ENCODE measurements around the gene ETV6.

Gene ETV6

DNA sequence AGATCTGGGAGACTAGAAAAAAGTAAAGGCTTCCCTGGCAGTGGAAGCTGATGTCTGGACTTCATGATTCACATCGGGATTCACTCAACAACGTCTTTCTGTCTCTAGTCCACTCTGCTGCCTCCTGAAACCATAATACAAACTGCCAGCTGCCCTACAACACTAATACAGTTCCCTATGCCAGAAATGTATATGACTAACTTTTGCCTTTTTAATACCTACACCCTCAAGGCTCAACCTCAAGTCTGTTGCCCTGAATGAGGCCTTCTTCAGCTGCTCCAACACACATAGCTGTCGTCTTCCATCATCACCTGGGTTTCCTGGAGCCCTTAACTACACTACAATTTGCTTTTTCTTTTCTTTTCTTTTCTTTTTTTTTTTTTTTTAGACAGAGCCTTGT, 238.6 kb downstream of the ETV6 start:
- Histone ChIP-seq H3K36me3 (ENCODE audit: control insufficient read depth, insufficient read depth, low read length) (peaks cover 15% of the 10 kb centered on the region), H3K4me3 (ENCODE audit: low read depth, low read length) (no peak overlapping the region), H3K27ac (ENCODE audit: low read depth, low read length) (no peak overlapping the region), H3K9ac (ENCODE audit: low read length) (no peak overlapping the region), H3K4me1 (ENCODE audit: control insufficient read depth, insufficient read depth, low read length) (peaks cover 19% of the 10 kb centered on the region; the same call in 1 of the 2 replicates), H3K27me3 (ENCODE audit: control insufficient read depth, insufficient read depth, low read length) (no peaks in the 10 kb centered on the region), H3K9me3 (ENCODE audit: control insufficient read depth, insufficient read depth, low read depth, low read length) (no peaks in the 10 kb centered on the region)

DNA sequence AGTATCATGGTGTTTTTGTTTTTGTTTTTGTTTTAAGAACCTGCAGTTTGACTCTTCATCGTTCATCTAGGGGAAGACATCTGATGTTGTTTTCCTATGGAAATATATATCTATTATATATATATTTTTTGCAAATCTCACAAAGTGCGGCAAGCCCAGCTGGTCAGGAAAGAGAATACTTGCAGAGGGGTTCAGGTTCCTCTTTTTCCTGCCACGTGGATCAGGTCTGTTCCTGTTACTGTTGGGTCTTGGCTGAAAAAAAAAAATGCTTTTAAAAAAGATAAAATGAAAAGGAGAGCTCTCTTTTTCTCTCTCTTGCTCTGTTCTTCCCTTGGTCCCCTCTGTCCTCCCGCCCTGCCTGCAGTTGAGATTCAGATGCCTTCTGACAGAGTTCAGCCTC, 241.9 kb downstream of the ETV6 start:
- H3K27me3 ChIP-seq (ENCODE audit: control insufficient read depth, insufficient read depth, low read length) = no peaks in the 10 kb centered on the region
- no peak overlapping the region for H3K27ac ChIP-seq (ENCODE audit: low read depth, low read length)
- H3K9ac ChIP-seq (ENCODE audit: low read length) = no peak overlapping the region
- peaks cover 15% of the 10 kb centered on the region for H3K36me3 ChIP-seq (ENCODE audit: control insufficient read depth, insufficient read depth, low read length)
- no peak overlapping the region for H3K4me3 ChIP-seq (ENCODE audit: low read depth, low read length)
- no peaks in the 10 kb centered on the region for H3K4me1 ChIP-seq (ENCODE audit: control insufficient read depth, insufficient read depth, low read length)
- no peaks in the 10 kb centered on the region for H3K9me3 ChIP-seq (ENCODE audit: control insufficient read depth, insufficient read depth, low read depth, low read length)

DNA sequence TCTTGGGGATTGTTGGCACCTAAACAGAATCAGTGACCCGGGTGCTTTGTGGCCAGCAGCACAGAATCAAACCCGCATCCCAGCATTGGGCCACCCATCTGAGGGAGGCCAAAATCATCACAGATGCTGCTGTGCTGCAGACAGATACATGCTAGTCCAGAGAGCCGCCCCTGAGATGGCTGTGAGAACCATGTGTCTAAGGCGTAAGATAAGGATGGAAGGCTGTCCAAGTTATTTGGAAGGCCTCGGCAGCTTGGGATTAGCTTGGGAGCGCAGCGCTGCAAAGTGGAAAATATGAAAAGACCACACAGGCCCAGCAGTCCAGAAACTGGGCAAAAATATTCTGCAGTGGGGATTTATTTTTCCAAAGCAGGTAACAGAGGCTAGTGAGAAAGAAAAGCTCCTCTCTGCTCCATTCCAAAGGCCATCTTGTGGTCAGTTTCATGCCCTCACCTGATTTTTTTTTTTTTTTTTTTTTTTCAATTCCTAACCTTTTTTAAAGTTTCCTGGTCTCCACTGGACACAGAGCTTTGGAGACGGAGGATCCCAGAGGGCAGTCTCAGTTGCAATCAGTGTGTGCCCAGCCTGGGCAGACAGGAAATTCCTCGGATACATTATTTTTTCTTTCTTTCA, 242.4 kb downstream of the ETV6 start:
- no peak overlapping the region for H3K27ac ChIP-seq (ENCODE audit: low read depth, low read length)
- H3K9ac ChIP-seq (ENCODE audit: low read length) = no peak overlapping the region
- H3K4me3 ChIP-seq (ENCODE audit: low read depth, low read length) = no peak overlapping the region
- H3K27me3 ChIP-seq (ENCODE audit: control insufficient read depth, insufficient read depth, low read length) = no peaks in the 10 kb centered on the region
- no peaks in the 10 kb centered on the region for H3K4me1 ChIP-seq (ENCODE audit: control insufficient read depth, insufficient read depth, low read length)
- H3K9me3 ChIP-seq (ENCODE audit: control insufficient read depth, insufficient read depth, low read depth, low read length) = no peaks in the 10 kb centered on the region
- peaks cover 15% of the 10 kb centered on the region for H3K36me3 ChIP-seq (ENCODE audit: control insufficient read depth, insufficient read depth, low read length)

DNA sequence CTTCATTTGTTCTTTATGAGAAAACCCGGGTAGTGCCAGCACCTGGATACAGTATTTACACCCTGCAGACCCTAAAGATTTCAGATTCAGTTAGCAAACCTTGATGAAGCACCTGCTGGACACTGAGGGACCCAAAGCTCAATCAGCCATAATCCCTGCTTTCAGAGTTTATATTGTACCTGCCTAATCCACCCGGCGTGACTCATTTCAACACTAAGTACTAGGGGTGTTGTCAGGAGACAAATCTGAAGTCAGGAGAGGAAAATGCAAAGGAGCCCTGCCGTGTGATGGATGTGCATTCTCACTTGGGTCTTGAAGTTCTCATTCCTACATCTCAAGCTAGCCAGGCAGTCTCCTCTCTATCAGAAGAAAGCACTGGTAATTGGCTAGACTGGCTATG, 244.5 kb downstream of the ETV6 start:
- Histone ChIP-seq H3K9me3 (ENCODE audit: control insufficient read depth, insufficient read depth, low read depth, low read length) (no peaks in the 10 kb centered on the region), H3K27me3 (ENCODE audit: control insufficient read depth, insufficient read depth, low read length) (no peaks in the 10 kb centered on the region), H3K4me3 (ENCODE audit: low read depth, low read length) (no peak overlapping the region), H3K36me3 (ENCODE audit: control insufficient read depth, insufficient read depth, low read length) (peaks cover 10% of the 10 kb centered on the region), H3K27ac (ENCODE audit: low read depth, low read length) (no peak overlapping the region), H3K4me1 (ENCODE audit: control insufficient read depth, insufficient read depth, low read length) (no peaks in the 10 kb centered on the region), H3K9ac (ENCODE audit: low read length) (no peak overlapping the region)

DNA sequence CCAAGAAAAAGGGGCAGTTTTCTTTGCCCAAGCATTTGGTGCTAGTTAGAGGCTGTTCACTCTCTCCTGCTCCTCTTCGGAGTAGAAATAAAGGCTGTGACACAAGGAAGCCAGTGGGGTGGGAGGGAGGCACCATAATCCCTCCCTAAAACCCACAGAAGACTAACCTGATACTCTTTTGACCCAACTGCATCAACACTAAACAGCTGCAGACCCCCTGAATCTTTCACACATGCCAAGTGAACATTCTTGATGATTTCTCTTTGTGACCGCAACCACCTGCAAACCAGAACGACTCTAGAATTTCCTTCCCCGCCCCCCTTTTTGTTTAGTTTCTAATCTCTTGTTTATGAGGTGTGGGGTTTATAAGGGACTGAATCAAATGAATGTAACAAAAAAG, 245.4 kb downstream of the ETV6 start:
- no peak overlapping the region for H3K4me3 ChIP-seq (ENCODE audit: low read depth, low read length)
- H3K36me3 ChIP-seq (ENCODE audit: control insufficient read depth, insufficient read depth, low read length) = peaks cover 10% of the 10 kb centered on the region
- no peaks in the 10 kb centered on the region for H3K9me3 ChIP-seq (ENCODE audit: control insufficient read depth, insufficient read depth, low read depth, low read length)
- H3K27ac ChIP-seq (ENCODE audit: low read depth, low read length) = no peak overlapping the region
- H3K9ac ChIP-seq (ENCODE audit: low read length) = no peak overlapping the region
- no peaks in the 10 kb centered on the region for H3K4me1 ChIP-seq (ENCODE audit: control insufficient read depth, insufficient read depth, low read length)
- H3K27me3 ChIP-seq (ENCODE audit: control insufficient read depth, insufficient read depth, low read length) = no peaks in the 10 kb centered on the region

DNA sequence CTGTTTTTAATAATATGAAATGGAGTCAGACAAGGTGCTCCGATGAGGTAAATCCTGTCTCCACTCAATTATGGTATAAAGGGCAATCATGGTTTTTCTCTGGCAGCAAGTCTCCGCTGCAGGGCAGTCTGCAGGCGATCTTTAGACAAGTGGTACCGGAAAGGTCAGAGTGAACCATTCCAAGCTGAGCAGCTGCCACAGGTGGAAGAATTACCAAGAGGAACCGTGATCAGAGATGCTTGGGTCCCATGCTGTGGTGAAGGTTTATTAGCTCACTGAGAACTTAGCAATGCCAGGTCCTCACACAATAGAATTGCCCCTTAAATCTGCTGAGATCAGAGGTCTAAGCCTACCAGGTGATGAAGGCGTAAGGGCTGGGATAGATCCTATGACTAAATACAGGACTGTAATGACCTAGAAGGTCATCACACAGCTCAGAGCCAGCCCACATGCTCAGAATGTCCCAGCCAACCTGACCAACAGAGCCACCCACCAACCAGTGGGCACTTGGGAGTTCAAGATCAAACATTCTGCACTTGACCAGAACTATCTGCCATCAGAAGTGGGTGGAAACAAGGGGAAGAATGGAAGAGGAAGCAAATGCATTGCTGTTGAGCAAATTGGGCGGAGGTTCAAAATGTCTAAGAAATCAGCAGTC, 246.1 kb downstream of the ETV6 start:
- Histone ChIP-seq H3K27ac (ENCODE audit: low read depth, low read length) (no peak overlapping the region), H3K4me1 (ENCODE audit: control insufficient read depth, insufficient read depth, low read length) (no peaks in the 10 kb centered on the region), H3K4me3 (ENCODE audit: low read depth, low read length) (no peak overlapping the region), H3K27me3 (ENCODE audit: control insufficient read depth, insufficient read depth, low read length) (no peaks in the 10 kb centered on the region), H3K9ac (ENCODE audit: low read length) (no peak overlapping the region), H3K36me3 (ENCODE audit: control insufficient read depth, insufficient read depth, low read length) (peaks cover 9% of the 10 kb centered on the region), H3K9me3 (ENCODE audit: control insufficient read depth, insufficient read depth, low read depth, low read length) (no peaks in the 10 kb centered on the region)

DNA sequence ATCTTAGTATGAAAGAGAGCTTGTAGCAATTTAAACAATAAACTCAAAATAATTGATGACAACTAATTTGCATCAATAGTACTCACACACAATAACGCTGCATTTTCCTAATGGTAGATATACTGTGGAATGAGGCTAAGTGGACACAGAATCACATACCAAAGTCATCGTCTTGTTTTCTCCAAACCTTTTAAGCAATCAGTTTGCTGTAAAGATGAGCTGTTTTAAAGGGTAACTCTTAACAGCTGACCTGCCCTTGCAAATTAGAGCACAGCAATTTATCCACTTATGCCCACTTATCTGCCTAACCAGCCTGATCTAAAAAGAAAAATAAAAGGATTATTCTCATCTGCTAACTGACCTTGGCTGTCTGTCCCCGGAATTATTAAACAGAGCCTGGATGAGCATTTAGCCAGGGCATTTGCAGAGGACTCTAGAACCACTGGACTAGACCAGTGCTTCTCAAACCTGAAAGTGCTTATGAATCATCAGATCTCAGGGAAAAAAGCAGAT, 247.0 kb downstream of the ETV6 start:
- Histone ChIP-seq H3K4me1 (ENCODE audit: control insufficient read depth, insufficient read depth, low read length) (no peaks in the 10 kb centered on the region), H3K9me3 (ENCODE audit: control insufficient read depth, insufficient read depth, low read depth, low read length) (no peaks in the 10 kb centered on the region), H3K4me3 (ENCODE audit: low read depth, low read length) (no peak overlapping the region), H3K9ac (ENCODE audit: low read length) (no peak overlapping the region), H3K27me3 (ENCODE audit: control insufficient read depth, insufficient read depth, low read length) (no peaks in the 10 kb centered on the region), H3K36me3 (ENCODE audit: control insufficient read depth, insufficient read depth, low read length) (peaks cover 2% of the 10 kb centered on the region; the same call in 1 of the 2 replicates), H3K27ac (ENCODE audit: low read depth, low read length) (no peak overlapping the region)

DNA sequence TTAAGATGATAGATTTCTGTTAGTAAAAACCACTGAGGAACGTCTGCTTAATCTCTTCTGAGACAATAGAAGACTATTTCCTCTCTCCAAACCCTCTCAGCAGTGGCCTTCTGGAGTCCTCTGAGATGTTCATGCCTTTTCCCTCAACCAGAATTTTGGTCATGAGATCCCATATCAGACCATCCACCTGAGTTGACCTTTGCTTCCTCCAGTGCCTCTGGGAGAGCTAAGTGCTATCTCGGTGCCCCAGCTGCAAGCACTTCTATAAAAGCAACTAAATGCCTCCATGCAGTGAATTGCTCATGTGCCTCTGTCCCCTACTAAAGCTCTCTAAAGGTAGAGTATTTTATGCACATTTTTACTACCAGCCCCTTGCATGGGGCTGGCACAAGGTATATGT, 248.4 kb downstream of the ETV6 start:
- Histone ChIP-seq H3K27ac (ENCODE audit: low read depth, low read length) (no peak overlapping the region), H3K4me1 (ENCODE audit: control insufficient read depth, insufficient read depth, low read length) (no peaks in the 10 kb centered on the region), H3K4me3 (ENCODE audit: low read depth, low read length) (no peak overlapping the region), H3K36me3 (ENCODE audit: control insufficient read depth, insufficient read depth, low read length) (no peaks in the 10 kb centered on the region), H3K9ac (ENCODE audit: low read length) (no peak overlapping the region), H3K9me3 (ENCODE audit: control insufficient read depth, insufficient read depth, low read depth, low read length) (no peaks in the 10 kb centered on the region), H3K27me3 (ENCODE audit: control insufficient read depth, insufficient read depth, low read length) (no peaks in the 10 kb centered on the region)

DNA sequence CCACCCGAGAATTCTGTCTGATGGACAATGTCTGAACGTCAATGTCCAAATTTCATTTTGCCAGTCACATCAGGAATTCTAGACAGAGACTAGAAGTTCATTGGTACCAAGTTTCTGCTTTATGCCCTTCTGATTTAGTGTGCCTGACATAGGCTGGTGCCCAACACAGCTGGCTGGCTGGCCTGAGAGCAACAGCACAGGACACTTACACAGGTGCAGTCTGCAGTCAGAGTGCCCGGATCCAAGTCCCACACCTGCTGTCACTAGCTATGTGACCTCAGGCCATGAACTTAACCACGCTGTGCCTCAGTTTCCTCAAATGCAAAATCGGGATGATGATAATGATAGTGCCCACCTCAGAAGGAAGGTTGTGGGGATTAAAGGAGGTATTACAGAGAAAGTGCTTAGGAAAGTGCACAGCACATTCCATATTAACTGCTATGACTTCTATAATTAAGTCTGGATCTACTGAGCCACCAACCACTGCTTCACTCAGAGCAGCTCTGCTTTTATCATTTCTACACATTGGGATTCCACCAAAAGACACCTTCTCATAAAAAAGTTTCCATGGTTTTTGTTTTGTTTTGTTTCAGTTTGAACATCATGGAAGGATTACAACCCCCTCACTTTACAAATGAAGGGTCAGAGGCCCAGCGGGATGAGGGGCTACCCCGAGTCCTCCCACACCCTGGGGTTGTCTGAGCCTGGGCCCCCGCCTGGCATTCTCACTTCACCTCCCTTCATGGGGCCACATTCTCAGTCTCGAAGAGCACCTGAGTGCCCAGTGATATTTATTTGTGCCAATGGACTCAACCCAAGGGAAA, 252.4 kb downstream of the ETV6 start:
- H3K27me3 ChIP-seq (ENCODE audit: control insufficient read depth, insufficient read depth, low read length) = no peaks in the 10 kb centered on the region
- H3K27ac ChIP-seq (ENCODE audit: low read depth, low read length) = no peak overlapping the region
- H3K4me3 ChIP-seq (ENCODE audit: low read depth, low read length) = no peak overlapping the region
- peaks cover 7% of the 10 kb centered on the region; the same call in 1 of the 2 replicates for H3K9me3 ChIP-seq (ENCODE audit: control insufficient read depth, insufficient read depth, low read depth, low read length)
- H3K4me1 ChIP-seq (ENCODE audit: control insufficient read depth, insufficient read depth, low read length) = no peaks in the 10 kb centered on the region
- no peak overlapping the region for H3K9ac ChIP-seq (ENCODE audit: low read length)
- H3K36me3 ChIP-seq (ENCODE audit: control insufficient read depth, insufficient read depth, low read length) = no peaks in the 10 kb centered on the region

DNA sequence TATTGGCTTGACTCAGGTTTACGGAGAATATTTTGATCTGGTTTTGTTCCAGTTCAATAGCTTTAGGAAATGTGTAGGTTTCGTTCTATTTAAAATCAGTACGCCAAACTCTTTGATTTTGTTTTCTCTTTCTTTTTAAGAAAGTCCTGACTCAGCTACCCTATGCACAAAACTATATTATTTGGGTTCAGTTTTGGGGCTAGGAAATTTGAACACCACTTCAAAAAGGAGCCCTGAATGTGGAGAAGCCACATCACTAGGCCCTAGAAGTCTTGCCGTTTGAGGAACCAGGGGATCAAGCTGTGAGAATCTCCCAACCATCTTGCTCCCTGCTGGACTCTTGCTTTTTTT, 253.0 kb downstream of the ETV6 start:
- H3K4me3 ChIP-seq (ENCODE audit: low read depth, low read length) = no peak overlapping the region
- H3K27me3 ChIP-seq (ENCODE audit: control insufficient read depth, insufficient read depth, low read length) = no peaks in the 10 kb centered on the region
- no peaks in the 10 kb centered on the region for H3K4me1 ChIP-seq (ENCODE audit: control insufficient read depth, insufficient read depth, low read length)
- H3K27ac ChIP-seq (ENCODE audit: low read depth, low read length) = no peak overlapping the region
- peaks cover 12% of the 10 kb centered on the region; the same call in 1 of the 2 replicates for H3K9me3 ChIP-seq (ENCODE audit: control insufficient read depth, insufficient read depth, low read depth, low read length)
- no peak overlapping the region for H3K9ac ChIP-seq (ENCODE audit: low read length)
- no peaks in the 10 kb centered on the region for H3K36me3 ChIP-seq (ENCODE audit: control insufficient read depth, insufficient read depth, low read length)

DNA sequence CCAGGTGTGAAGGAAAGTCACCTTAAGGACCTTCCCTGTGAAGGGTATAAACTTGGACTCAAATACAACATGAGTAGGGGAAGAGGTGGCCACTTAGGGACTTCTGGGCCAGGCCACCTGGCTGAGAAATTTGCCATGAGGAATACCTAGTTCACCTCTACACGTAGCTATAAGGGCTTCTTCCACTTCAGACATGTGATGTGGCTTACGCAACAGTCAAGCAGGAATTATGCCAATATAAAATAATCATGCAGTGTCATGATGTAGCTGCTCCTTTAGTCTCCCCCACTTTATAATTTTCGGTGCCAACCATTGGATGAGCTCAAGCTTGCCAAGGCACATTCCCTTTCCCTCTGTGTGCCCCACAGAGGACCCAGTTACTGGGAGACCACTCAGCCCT, 254.7 kb downstream of the ETV6 start:
- Histone ChIP-seq H3K27ac (ENCODE audit: low read depth, low read length) (no peak overlapping the region), H3K9ac (ENCODE audit: low read length) (no peak overlapping the region), H3K4me1 (ENCODE audit: control insufficient read depth, insufficient read depth, low read length) (no peaks in the 10 kb centered on the region), H3K4me3 (ENCODE audit: low read depth, low read length) (no peak overlapping the region), H3K36me3 (ENCODE audit: control insufficient read depth, insufficient read depth, low read length) (no peaks in the 10 kb centered on the region), H3K9me3 (ENCODE audit: control insufficient read depth, insufficient read depth, low read depth, low read length) (peaks cover 26% of the 10 kb centered on the region), H3K27me3 (ENCODE audit: control insufficient read depth, insufficient read depth, low read length) (no peaks in the 10 kb centered on the region)

Data from HUES6 (cell line).